ENCODE data around the gene BMP5.

Gene BMP5

GRCh38 chr6:55726144-55726543 is 149.2 kb downstream of the BMP5 start:
- H3K4me1 ChIP-seq (ENCODE audit: insufficient read depth, low read length, poor library complexity, severe bottlenecking), result no peaks in the 10 kb centered on the region
- no peaks in the 10 kb centered on the region for H3K36me3 ChIP-seq (ENCODE audit: insufficient read depth, low read length)
- no peak overlapping the region for H2AFZ ChIP-seq (ENCODE audit: low read length)
- H3K4me2 ChIP-seq (ENCODE audit: low read depth, low read length, poor library complexity, severe bottlenecking), result no peak overlapping the region
- H3K9me2 ChIP-seq (replicated peaks; ENCODE audit: low read depth, low read length), result no peaks in the 10 kb centered on the region
- H3K9ac ChIP-seq (ENCODE audit: low read depth, low read length, poor library complexity, severe bottlenecking), result no peak overlapping the region
- H3K4me3 ChIP-seq (ENCODE audit: low read length, poor library complexity, severe bottlenecking), result no peak overlapping the region
- H3K79me2 ChIP-seq (ENCODE audit: insufficient read depth, low read length), result no peaks in the 10 kb centered on the region
- no peaks in the 10 kb centered on the region for H3F3A ChIP-seq (ENCODE audit: low read depth)
- no peaks in the 10 kb centered on the region for H3K9me3 ChIP-seq (ENCODE audit: insufficient read depth, low read depth, low read length)
- no peaks in the 10 kb centered on the region for H3K27me3 ChIP-seq (ENCODE audit: insufficient read depth, low read length, poor library complexity, severe bottlenecking)
- TF ChIP-seq EZH2phosphoT487 (IDR thresholded peaks at IDR 0.05; ENCODE audit: borderline replicate concordance) (no peak), CTCF (conservative IDR thresholded peaks at IDR 0.05; ENCODE audit: low read length) (no peak)
- no peaks in the 10 kb centered on the region for H4K20me1 ChIP-seq (ENCODE audit: insufficient read depth, low read length, poor library complexity, severe bottlenecking)

DNA sequence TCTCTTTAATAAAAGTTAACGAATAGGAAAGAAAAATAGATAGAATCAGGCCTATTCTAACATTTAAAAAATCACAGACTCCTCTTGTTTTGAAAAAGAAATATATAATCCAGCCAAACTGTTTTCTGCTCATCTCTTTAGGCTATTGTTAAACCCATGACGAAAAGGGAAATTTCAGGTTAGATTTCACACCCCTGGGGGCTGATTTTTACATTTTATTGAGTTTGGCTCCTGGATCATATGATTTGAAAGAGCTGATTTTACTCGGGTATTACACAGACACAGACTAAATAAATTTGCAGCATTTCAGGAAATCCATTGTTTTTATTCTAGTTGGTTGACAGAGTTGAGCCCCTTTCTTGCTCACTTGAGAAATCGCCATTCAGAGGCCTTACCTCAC is 160.6 kb downstream of the BMP5 start:
- no peak overlapping the region for H3K4me3 ChIP-seq (ENCODE audit: low read length, poor library complexity, severe bottlenecking)
- no peaks in the 10 kb centered on the region for H4K20me1 ChIP-seq (ENCODE audit: insufficient read depth, low read length, poor library complexity, severe bottlenecking)
- no peak overlapping the region for H2AFZ ChIP-seq (ENCODE audit: low read length)
- H3K4me2 ChIP-seq (ENCODE audit: low read depth, low read length, poor library complexity, severe bottlenecking), result no peak overlapping the region
- no peaks in the 10 kb centered on the region for H3K36me3 ChIP-seq (ENCODE audit: insufficient read depth, low read length)
- no peak for TF ChIP-seq CTCF (conservative IDR thresholded peaks at IDR 0.05; ENCODE audit: low read length)
- TF ChIP-seq EZH2phosphoT487 (IDR thresholded peaks at IDR 0.05; ENCODE audit: borderline replicate concordance), result no peak
- no peaks in the 10 kb centered on the region for H3K4me1 ChIP-seq (ENCODE audit: insufficient read depth, low read length, poor library complexity, severe bottlenecking)
- no peak overlapping the region for H3K9ac ChIP-seq (ENCODE audit: low read depth, low read length, poor library complexity, severe bottlenecking)
- H3K27me3 ChIP-seq (ENCODE audit: insufficient read depth, low read length, poor library complexity, severe bottlenecking), result no peaks in the 10 kb centered on the region
- H3K9me2 ChIP-seq (replicated peaks; ENCODE audit: low read depth, low read length), result no peaks in the 10 kb centered on the region
- no peaks in the 10 kb centered on the region for H3F3A ChIP-seq (ENCODE audit: low read depth)
- no peaks in the 10 kb centered on the region for H3K9me3 ChIP-seq (ENCODE audit: insufficient read depth, low read depth, low read length)
- H3K79me2 ChIP-seq (ENCODE audit: insufficient read depth, low read length), result no peaks in the 10 kb centered on the region

DNA sequence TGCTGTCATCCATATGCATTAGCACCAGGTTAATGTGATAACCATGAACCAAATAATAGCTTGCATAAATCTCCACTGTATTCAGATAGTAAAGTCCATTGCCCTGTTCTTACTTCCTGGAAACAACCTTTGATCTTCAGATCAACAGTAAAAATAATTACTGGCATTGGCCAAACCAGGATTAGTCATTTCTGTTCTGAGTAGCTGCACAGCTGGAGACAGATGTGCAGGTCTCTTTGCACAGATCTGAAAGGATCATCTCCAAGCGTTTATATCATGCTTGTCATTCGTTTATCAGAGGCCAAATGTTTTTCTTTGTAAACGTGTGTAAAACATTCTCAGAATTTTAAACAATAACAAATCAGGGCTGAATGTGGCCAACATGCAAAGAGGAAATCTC is 162.0 kb downstream of the BMP5 start:
- Histone ChIP-seq H4K20me1 (ENCODE audit: insufficient read depth, low read length, poor library complexity, severe bottlenecking) (no peaks in the 10 kb centered on the region), H3K4me2 (ENCODE audit: low read depth, low read length, poor library complexity, severe bottlenecking) (no peak overlapping the region), H3K36me3 (ENCODE audit: insufficient read depth, low read length) (no peaks in the 10 kb centered on the region), H3F3A (ENCODE audit: low read depth) (no peaks in the 10 kb centered on the region), H3K79me2 (ENCODE audit: insufficient read depth, low read length) (no peaks in the 10 kb centered on the region), H3K4me1 (ENCODE audit: insufficient read depth, low read length, poor library complexity, severe bottlenecking) (no peaks in the 10 kb centered on the region), H3K4me3 (ENCODE audit: low read length, poor library complexity, severe bottlenecking) (no peak overlapping the region), H3K9me2 (replicated peaks; ENCODE audit: low read depth, low read length) (no peaks in the 10 kb centered on the region), H3K27me3 (ENCODE audit: insufficient read depth, low read length, poor library complexity, severe bottlenecking) (no peaks in the 10 kb centered on the region), H3K9me3 (ENCODE audit: insufficient read depth, low read depth, low read length) (no peaks in the 10 kb centered on the region), H2AFZ (ENCODE audit: low read length) (no peak overlapping the region), H3K9ac (ENCODE audit: low read depth, low read length, poor library complexity, severe bottlenecking) (no peak overlapping the region)
- TF ChIP-seq CTCF (conservative IDR thresholded peaks at IDR 0.05; ENCODE audit: low read length) (no peak), EZH2phosphoT487 (IDR thresholded peaks at IDR 0.05; ENCODE audit: borderline replicate concordance) (no peak)
